T-helper 1 cell (primary cell): Measurements from ENCODE around the gene GREB1L.
"Not testable (repeated sequence)": the region's sequence is repeated elsewhere in the genome, so short reads cannot be mapped to it uniquely, and the experiment has no call there.

Experiments used
- DNase-seq, 5 donors: peaks; one replicate each; pipeline ENCODE4 v3.0.0-alpha.2; 2012 to 2020
- total RNA-seq, 4 donors: gene quantifications; one replicate each; lab custom pipeline; 2026; lab: John Stamatoyannopoulos, UW

The GREB1L gene
- total RNA-seq: 0 to 0.12 (median 0) reads per million in 4 donors

- DNase-seq: peak in 1 of 5 donors; percentile 4
These were observed at the start of gene GREB1L for GRCh38 chr18:21242141-21242779. Gene GREB1L, plus strand, starts transcription at chr18:21242232. Its CDS starts 141,287 bp downstream, at chr18:21383519.

GRCh38 chr18:21192308-21192624 lies 49.8 kb upstream of the GREB1L start:
- DNase-seq: no peak

- DNase-seq: peak in 1 of 5 donors; percentile 12
These were observed 46.9 kb upstream of the GREB1L start for GRCh38 chr18:21194871-21195771.

GRCh38 chr18:21196426-21196825 lies 45.6 kb upstream of the GREB1L start:
- no peak for DNase-seq

- no peak for DNase-seq
These were observed 38.9 kb upstream of the GREB1L start for GRCh38 chr18:21203126-21203525.

GRCh38 chr18:21203542-21204241 lies 38.3 kb upstream of the GREB1L start:
- DNase-seq: no peak

- no peak for DNase-seq
These were observed 36.3 kb upstream of the GREB1L start for GRCh38 chr18:21205695-21206094.

GRCh38 chr18:21210278-21210677 lies 31.8 kb upstream of the GREB1L start:
- DNase-seq: no peak

GRCh38 chr18:21210784-21211183 lies 31.2 kb upstream of the GREB1L start:
- DNase-seq: no peak

GRCh38 chr18:21214409-21214808 lies 27.6 kb upstream of the GREB1L start:
- DNase-seq: not testable (repeated sequence)

GRCh38 chr18:21215490-21215889 lies 26.5 kb upstream of the GREB1L start:
- no peak for DNase-seq

- DNase-seq: no peak
These were observed 23.2 kb upstream of the GREB1L start for GRCh38 chr18:21218862-21219261.

GRCh38 chr18:21230436-21230835 lies 11.6 kb upstream of the GREB1L start:
- no peak for DNase-seq

GRCh38 chr18:21241301-21242048 lies 557 bp upstream of the GREB1L start:
- no peak for DNase-seq

- DNase-seq: no peak
These were observed 859 bp downstream of the GREB1L start for GRCh38 chr18:21242780-21243401.

- DNase-seq: no peak
These were observed 12.5 kb downstream of the GREB1L start for GRCh38 chr18:21254576-21254975.

GRCh38 chr18:21255211-21255610 lies 13.2 kb downstream of the GREB1L start:
- no peak for DNase-seq

- no peak for DNase-seq
These were observed 15.4 kb downstream of the GREB1L start for GRCh38 chr18:21257386-21257785.

GRCh38 chr18:21260621-21261020 lies 18.6 kb downstream of the GREB1L start:
- DNase-seq: no peak

GRCh38 chr18:21261352-21261751 lies 19.3 kb downstream of the GREB1L start:
- no peak for DNase-seq

- DNase-seq: no peak
These were observed 20.2 kb downstream of the GREB1L start for GRCh38 chr18:21262244-21262643.

GRCh38 chr18:21262979-21263378 lies 20.9 kb downstream of the GREB1L start:
- no peak for DNase-seq
